ENCODE data around the gene MFSD2B. TPM values are rescaled to one million over a fixed set of nuclear protein-coding genes. Genes with fewer than 3 reads are reported as not detected.
"Not testable (repeated sequence)": the region's sequence is repeated elsewhere in the genome, so short reads cannot be mapped to it uniquely, and the experiment has no call there.

Gene MFSD2B, protein sequence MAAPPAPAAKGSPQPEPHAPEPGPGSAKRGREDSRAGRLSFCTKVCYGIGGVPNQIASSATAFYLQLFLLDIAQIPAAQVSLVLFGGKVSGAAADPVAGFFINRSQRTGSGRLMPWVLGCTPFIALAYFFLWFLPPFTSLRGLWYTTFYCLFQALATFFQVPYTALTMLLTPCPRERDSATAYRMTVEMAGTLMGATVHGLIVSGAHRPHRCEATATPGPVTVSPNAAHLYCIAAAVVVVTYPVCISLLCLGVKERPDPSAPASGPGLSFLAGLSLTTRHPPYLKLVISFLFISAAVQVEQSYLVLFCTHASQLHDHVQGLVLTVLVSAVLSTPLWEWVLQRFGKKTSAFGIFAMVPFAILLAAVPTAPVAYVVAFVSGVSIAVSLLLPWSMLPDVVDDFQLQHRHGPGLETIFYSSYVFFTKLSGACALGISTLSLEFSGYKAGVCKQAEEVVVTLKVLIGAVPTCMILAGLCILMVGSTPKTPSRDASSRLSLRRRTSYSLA
- 0.67 TPM for total RNA-seq

DNA sequence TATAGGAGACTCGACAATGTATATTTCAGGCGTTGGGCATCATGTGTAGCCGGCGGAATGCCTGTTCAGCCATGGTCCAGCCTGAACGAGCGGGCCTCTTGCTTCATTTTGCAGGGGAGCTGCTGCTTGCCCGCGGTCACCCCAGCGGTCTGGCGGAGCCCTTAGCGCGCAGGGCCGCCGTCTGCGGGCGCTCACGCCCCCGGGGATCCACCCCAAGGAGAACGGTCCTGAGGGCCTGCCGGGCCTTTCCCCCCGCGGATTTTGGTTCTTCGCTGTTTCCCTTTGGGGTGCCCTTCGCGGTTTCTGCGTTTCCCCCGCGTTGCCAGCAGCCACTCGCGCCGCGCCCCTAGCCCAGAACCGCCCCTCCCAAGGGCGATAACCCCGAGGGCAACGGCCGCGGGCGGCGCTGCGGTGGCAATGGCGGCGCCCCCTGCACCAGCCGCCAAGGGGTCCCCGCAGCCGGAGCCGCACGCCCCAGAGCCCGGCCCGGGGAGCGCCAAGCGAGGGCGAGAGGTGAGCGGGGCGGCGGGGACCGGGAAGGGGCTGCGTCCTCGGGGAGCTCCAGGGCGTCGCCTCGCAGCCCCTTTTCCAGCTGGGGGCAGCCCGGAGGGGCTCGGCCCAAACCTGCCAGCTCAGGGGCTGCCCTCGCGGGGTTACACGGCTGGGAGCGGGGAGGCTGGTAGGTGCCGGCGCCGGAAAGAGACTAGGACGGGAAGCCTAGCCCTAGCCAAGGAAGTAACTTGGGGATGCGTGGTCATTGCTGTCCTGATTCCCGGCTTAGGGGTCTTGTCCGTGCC, at the start of gene MFSD2B:
Gene MFSD2B, plus strand, starts transcription at position 406 of the 797 bp plus-strand sequence. Its CDS starts 12 bp downstream, at position 418.
- intact Hi-C loops (cut with DNase I): no loop called here
- DNase-seq (ENCODE audit: low spot score) (no peak), ATAC-seq (peak; percentile 37)

DNA sequence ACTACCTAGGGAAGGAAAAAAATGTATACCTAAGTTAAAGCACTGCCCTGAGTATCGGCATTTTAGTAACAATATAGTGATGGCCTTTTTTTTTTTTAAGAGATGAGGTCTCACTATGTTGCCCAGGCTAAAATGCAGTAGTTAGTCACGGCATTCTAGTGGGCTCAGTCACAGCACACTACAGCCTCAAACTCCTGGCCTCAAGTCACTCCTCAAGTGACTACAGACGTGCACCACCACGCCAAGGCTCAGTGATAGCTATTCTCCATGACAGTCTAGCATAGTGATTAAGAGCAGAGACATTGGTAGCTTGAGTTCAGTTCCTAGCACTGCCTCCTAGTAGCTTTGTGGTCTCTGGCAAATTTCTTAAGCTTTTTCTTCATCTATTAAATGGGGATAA, 42.0 kb upstream of the MFSD2B start:
- no peak for DNase-seq (ENCODE audit: low spot score)

DNA sequence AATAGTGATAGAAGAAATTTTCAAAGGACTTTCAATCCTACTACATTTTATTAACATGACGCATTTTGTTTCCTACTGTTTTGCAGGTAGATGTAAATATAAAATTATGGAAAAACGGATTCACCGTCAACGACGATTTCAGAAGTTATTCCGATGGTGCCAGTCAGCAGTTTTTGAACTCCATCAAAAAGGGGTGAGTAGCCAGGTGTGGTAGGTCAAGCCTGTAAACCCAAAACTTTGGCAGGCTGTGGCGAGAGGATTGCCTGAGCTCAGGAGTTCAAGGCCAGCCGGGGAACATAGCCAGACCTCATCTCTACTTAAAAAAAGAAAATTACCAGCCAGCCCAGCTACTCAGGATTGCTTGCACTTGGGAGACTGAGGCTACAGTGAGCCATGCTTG, 33.0 kb upstream of the MFSD2B start:
- ATAC-seq (no peak), DNase-seq (ENCODE audit: low spot score) (no peak)
- intact Hi-C loops (cut with DNase I): no loop called here

More for the DNA sequence above, 42.0 kb upstream of the MFSD2B start:
- no peak for ATAC-seq
- intact Hi-C loops (cut with DNase I): no loop called here

DNA sequence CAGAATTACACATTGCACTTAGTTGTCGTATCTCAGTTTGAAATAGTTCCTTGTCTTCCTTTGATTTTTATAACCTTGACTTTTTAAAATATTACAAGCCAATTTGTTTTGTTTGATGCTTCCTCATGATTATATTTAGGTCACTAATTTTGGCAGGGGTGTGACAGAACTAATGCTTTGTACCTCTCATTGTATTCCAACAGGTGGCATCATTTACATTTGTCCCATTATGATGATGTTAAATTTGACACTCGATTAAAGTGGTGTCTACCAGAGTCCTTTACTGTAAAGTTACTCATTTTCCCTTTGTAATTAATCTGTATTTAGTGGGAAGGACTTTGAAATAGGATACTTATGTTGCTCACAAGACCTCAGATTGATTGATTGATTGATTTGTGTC, 21.5 kb upstream of the MFSD2B start:
- intact Hi-C loops (cut with DNase I): no loop called here
- ATAC-seq (no peak), DNase-seq (ENCODE audit: low spot score) (no peak)

DNA sequence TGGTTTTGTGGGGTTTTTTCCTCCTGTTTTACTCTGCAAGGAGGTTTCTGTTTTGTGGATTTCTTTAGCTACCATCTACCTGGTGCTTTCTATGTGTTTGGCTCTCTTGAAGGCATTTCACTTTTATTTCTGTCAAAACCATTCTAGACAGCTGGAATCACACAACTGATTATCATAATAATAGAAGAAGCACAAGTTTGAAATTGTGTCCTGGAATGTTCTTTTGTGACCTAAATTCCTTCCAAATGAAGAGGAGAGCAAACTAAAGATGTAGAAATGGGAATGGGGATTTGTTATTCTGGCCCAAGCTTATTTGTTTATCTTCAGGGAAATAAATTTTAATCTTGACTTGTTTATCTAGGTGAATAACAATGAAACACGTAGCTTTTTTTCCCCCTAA, 17.0 kb upstream of the MFSD2B start:
- intact Hi-C loops (cut with DNase I): no loop called here
- DNase-seq (ENCODE audit: low spot score) (no peak), ATAC-seq (no peak)

DNA sequence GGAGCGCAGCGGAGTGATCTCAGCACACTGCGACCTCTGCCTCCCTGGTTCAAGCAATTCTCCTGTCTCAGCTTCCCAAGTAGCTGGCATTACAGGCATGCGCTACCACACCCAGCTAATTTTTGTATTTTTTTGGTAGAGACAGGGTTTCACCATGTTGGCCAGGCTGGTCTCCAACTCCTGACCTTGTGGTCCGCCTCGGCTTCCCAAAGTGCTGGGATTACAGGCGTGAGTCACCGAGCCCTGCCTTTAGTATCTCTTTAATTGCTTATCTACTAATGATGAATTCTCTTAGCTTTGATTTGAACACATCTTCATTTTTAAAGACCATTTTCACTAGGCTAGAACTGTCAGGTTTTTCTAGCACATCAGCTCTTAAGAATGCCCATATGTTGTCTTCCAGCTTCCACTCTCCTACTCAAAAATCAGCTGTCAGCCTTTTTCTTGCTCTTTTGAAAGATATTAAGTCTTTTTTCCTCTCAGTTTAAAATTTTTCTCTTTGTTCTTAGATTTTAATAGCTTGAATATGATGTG, 16.1 kb upstream of the MFSD2B start:
- intact Hi-C loops (cut with DNase I): no loop called here
- ATAC-seq (no peak), DNase-seq (ENCODE audit: low spot score) (no peak)

DNA sequence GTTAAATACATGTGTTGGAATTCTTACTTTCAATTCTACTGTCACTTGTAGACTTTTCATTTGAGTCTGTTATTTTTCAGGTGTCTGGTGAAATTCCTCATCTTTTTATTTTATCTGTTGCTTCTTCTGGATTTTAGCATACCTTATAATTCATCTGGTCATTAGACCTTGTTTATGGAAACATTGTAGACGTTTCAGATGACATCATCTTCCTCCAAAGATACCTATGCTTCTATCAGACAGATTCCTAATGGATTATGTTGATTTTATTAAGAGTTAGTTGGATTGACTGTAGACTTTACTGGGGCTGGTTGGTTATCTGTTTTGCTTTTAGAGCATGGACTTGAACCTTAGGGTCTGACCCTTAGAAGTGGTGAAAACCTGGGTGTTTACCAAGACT, 15.3 kb upstream of the MFSD2B start:
- ATAC-seq (no peak), DNase-seq (ENCODE audit: low spot score) (no peak)
- intact Hi-C loops (cut with DNase I): no loop called here

DNA sequence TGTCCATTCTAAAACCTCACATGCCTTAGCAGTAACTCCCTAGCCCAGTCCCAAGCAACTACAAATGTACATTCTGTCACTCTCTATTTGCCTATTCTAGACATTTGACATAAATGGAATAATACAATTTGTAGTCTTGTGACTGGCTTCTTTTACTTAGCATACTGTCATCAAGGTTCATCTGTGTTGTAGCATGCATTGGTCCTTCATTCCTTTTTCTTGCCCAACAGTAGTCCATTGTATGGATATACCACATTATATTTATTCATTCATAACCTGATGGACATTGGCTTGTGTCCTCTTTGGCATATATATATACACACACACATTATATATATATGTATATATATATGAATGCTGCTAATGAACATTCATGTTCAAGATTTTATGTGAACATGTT, 2.2 kb upstream of the MFSD2B start:
- intact Hi-C loops (cut with DNase I): no loop called here

DNA sequence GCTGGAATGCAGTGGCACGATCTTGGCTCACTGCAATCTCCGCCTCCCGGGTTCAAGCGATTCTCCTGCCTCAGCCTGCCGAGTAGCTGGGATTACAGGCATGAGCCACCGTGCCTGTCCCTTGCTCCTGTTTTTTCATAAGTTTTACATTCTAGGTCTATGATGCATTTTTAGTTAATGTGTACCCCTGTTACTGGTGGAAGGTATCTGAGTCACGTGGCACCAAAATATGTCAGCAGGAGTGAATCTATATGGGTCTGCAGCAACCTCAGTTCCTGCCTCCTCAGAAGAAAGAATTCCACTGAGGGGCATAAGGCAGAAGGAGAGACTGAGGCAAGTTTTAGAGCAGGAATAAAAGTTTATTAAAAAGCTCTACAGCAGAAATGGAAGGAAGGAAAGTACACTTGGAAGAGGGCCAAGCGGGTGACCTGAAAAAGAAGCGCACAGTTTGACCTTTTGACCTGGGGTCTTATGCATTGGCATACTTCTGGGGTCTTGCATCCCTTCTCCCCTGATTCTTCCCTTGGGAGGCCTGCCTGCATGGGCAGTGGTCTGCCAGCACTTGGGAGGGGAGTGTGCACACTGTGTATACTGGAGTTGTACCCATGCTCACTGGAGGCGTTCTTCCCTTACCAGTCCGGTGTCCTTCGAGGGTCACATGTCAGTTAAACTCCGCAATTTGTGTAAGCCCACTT, 1.1 kb upstream of the MFSD2B start:
- ATAC-seq (no peak), DNase-seq (ENCODE audit: low spot score) (no peak)
- intact Hi-C loops (cut with DNase I): no loop called here

More for the DNA sequence above, 2.2 kb upstream of the MFSD2B start:
- DNase-seq (ENCODE audit: low spot score): no peak
- no peak for ATAC-seq

DNA sequence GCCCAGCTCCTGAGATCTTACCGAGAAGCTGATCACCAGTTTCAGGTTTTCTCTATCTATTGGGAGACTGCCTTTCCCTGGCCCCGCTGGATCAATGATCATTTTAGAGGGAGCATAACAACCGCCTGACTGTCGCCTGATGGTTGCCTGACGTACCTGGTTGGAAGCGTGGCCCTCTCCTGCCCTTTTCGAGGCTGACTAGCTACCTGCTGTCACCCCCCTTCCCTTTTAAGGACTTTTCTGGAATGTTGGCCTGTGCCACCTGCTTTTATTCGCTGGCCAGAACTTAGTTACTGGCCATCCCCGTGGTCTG, 562 bp upstream of the MFSD2B start:
- intact Hi-C loops (cut with DNase I): no loop called here
- no peak for DNase-seq (ENCODE audit: low spot score)
- ATAC-seq: no peak

DNA sequence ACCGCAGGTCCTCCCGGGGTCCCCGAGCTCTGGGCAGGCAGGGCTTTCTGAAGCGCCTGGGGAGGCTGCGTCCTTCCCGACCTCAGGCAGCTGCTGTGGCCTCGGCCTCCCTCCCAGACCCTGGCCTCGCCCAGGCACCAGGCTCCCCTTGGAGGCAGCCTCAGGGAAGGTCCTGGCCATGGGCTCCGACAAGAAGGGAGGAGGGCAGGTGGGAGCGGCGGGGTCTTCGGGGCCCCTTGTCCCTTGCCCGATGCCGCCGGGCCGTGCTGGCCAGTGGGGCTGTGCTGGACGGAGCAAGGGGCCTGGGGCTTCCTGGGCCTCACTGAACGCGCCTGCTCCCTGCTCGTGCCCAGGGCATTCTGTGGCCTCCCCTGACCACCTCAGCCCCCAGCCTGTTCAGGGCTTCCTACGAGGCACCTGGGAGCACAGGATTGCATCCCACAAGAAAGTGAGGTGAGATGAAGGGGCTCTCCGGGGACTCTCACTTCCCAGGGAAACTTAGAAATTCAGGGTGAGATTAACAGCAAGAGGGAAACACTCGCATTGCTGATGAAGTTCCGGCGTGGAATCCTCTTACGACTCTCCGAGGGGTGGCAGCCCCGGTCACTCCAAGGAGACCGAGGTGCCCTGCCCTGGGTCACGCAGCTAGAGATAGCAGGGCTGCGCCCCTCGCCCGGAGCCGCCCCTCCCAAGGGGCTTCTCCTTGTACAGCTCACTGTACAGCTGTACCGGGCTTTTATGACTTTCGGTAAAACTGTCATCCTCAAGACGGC, 778 bp downstream of the MFSD2B start:
- no peak for DNase-seq (ENCODE audit: low spot score)
- intact Hi-C loops (cut with DNase I): no loop called here
- ATAC-seq: peak; percentile 39

DNA sequence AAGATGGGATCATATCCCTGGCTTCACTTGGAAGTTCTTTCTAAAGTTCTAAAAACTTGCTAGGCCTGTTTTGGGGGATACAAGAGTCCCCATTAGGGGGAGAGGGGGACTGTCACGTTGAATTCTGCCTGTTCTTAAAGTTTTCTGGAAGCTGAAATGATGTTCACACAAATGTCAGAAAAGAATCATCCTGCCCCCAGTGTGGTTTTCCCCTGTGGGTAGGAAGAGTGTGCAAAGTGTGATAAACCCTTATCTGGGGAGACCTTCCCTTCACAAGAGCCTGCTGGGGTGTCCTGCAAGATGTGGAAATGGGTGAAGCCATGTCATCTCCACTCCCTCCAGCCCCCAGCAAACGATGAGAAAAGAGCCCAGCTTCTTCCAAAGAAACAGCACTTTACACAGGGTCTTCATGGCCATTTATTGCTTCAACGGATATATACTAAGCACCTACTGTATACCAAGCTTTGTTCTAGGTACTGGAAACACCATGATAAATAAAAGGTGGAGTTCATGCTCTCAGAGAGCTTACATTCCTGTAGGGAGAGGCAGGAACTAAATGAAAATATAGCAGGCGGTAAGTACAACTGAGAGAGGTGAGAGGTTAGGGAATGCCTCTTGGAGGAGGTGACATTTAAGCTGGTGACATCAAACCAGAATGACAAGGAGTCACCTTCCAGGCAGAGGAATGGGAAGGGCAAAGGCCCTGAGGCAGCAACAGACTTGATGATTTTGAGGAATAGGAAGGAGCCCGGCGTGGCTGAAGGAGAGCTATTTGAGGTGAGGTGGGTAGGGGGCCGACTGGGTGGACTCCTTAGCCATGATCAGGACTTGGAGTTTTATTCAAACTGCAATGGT, 1.6 kb downstream of the MFSD2B start:
- ATAC-seq: no peak
- intact Hi-C loops (cut with DNase I): no loop called here
- no peak for DNase-seq (ENCODE audit: low spot score)

DNA sequence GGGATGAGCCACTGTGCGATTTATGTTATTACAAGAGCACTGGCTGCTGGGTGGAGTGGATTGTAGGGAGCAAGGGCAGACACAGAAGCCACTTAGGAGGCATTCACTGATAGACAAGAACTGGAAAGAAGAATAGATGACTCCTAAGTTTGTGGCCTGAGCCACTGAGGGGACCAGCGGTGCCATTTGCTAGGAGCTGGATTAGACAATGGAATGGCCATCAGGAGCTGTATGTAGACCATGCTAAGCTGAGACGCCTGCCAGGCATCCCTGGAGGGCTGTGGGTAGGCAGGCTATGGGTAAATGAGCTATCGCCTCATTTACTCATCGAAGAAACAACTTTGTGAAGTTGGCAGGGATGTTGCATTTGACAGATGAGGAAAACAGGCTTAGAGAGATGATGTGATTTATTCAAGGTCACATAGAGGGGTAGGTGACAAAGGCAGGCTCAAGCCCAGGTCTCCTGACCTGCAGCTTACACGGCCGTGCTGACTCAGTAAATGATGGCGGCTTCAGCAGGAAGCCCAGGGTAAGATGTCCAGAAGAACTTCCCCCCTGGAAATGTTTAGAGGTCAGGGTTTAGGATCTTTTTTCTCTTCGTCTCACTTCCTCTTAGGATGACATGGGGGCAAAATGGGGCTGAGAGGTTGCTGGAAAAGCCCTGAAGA, 2.8 kb downstream of the MFSD2B start:
- intact Hi-C loops (cut with DNase I): no loop called here
- DNase-seq (ENCODE audit: low spot score) (no peak), ATAC-seq (no peak)

DNA sequence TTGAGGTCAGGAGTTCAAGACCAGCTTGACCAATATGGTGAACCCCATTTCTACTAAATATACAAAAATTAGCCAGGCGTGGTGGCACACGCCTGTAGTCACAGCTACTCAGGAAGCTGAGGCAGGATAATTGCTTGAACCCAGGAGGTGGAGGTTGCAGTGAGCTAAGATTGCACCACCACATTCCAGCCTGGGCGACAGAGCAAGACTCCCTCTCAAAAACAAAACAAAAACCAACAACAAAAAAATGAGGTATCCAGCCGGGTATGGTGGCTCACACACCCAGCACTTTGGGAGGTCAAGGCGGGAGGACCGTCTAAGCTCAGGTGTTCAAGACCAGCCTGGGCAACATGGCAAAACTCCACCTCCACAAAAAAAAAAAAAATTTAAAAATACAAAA, 5.0 kb downstream of the MFSD2B start:
- DNase-seq (ENCODE audit: low spot score); intact Hi-C loops (cut with DNase I); ATAC-seq: not testable (repeated sequence)

DNA sequence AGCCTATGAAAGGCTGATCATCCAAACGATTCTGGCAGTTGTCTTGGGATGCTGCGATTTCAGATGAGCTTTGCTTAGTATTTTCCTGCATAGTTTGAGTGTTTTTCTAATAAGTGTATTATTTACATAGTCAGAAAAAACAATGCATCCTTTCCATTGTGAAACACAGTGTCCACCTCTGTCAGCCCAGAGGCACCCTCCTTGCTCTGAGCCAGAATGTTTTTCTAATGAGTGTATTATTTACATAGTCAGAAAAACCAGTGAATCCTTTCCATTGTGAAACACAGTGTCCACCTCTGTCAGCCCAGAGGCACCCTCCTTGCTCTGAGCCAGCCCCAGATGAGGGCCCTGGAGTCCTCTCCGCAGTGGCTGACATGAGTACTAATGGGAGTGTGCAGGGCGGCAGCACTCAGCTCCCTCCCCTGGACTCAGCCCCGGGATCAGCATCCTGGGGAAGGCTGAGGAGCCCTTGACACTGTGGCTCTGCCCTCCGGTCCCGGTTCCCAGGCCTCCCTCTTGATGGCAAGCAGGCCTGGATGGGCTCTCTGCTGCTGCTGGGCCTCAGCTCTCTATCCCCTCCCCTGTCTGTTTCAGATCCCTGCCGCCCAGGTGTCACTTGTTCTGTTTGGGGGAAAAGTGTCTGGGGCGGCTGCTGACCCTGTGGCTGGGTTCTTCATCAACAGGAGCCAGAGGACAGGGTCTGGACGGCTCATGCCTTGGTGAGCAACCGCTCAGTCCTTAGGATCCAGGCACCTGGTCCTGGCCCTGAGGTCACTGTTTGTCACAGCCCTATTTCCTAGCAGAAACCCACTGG, 5.9 kb downstream of the MFSD2B start:
- intact Hi-C loops (cut with DNase I): no loop called here
- DNase-seq (ENCODE audit: low spot score): no peak
- ATAC-seq: peak; percentile 31

DNA sequence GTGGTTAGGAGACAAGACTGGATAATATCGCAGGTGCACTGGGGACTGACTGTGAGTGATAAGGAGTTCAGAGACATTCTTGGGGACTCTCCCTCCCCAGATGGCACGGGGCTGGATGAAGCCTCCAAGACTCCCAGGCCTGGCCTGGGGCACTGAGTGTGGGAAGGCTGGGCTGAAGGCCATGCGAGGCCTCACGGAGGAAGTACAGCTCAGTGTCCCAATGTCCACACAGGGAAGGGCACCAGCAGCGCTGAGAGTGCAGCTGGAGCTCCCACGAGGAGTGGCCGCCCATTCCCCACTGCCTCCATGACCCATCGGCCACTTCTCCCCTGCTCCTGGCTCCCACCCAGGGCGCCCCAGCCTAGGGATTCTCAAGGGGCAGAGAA, 6.5 kb downstream of the MFSD2B start:
- intact Hi-C loops (cut with DNase I): no loop called here
- DNase-seq (ENCODE audit: low spot score): no peak
- peak; percentile 9 for ATAC-seq

All from sciatic nerve (tissue), 2 donors.